ENCODE data around the gene SIM2.

The SIM2 gene

DNA sequence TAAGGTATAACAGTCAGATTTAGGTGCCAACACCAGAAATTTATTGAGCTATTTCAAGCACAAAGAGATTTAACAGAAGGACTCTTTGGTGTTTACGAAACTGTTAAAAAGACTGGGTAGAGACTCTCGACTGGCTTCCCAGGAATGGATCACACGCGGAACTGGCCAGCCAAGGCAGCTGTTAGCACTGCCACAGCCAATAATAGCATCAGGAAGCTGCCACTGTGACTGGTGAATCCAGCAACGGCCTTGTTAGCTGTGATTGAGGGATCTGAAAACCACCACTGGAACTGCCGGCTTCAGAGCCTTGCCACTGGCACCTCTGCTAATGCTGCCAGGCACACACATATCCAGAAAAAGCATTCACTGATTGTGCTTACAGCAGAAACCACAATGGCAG is 10.6 kb upstream of the SIM2 start:
- DNase-seq: no peak

DNA sequence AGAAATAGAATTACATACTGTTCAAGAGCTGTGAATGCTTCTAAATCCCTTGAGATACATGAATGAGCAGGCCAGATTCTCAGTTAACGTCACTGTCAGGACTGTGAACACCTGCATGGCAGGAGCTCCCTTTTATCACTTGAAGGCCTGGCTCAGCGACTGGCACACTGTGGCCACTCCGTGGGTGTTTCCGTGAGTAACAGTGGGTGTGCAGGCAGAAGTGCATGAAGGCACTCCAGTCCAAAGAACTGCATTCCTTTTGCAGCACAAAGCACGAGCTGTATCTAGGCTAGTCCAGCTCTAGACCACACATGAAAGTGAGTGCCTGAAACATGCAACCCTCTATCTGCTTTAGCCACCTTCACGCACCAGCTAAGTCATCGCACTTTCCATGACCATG is 9.6 kb upstream of the SIM2 start:
- no peak for DNase-seq

DNA sequence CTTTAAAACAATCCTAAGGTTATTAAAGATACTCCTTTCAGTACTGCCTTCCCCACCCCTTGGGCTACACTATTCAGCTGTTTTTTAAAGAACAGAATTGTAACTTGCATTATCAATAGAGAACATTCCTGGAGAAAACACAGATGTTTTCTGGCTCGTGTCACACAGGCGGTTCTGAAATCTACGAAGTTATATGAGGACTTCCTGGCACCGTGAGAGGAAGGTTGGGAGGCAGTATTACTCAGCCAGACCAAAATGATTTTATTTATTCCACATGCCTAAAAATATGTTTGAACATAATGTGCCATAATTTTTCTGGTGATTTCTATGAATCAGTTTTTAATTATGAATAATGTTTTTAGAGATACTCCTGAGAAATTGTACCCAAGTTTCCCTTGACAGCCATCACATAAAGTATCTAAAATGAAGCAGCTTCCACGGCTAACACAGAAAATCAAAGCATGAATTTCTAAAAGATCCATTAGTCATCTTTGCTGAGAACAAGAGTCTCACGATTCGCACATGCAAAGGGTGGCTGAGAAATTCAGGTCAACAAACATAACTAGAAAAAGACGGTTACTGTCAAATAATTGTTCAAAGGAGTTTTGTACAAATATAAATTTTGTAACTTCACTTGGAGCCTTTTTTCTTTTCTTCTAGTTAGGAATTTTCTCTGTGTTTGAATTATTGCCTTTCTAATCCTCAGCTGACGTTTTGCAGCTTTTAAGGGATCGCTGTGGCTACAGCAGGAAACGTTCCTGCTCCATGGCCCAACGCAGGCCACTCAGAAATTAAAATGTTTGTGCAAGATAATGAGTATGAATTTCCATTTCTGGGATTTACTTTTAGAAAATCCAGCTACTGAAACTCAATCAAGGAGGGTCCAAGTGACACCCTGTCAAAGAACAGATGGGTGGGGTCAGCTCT is 8.0 kb upstream of the SIM2 start:
- DNase-seq: no peak

DNA sequence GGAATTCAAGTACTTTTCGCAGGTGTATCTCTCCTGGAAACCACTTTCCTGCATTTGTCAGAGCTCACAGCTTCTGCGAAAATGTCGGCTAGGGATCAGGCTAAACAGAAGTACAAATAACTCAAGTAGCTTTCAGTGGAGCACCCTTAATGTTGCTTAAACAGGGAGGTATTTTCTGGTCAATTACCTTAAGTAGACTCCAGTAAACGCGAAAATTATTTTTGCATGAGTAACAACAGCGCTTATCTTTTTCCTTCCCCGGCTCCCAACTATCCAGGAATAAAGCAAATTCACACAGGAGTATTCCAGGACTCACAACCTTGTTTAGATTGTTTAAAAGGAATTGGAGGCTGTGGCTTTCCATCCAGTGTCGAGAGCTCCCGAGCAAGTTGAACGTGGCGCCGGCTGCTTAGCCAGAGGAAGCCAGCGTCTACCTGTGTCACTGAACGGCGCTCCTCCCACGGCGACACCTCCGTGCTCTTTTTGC is 7.3 kb upstream of the SIM2 start:
- DNase-seq: no peak

DNA sequence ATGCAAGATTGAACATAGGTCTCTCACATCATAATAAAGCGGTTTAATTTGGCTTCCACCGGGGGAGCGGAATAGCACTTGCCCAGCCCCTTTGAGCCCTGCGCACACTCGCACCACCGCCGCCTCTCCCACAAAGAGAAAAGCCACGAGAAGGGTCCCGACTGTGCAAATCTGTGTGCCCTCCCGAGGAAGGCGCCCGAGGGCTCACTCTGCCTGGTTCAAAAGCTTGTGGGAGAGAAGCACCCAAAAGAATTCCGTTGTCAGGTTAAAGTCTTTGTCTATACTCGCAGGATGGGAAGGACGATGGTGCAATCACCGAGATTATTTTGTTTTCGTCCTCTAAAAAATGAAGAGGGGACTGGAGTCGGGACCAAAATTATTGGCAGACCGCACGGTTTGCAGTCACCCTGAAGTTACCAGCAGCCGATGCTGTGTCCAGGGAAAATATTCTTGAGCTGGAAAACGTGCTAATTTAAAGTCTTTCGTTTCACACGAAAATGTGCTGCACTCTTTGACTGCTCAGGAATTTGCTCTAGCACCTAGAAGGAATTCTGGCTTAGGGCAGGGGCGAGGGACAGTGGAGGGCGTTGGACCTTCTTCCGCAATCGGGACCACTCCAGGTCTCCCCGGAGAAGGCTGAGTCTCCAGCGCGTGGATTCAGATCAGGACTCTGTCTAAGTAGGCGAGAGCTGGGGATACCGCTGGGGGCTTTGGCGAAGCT is 6.6 kb upstream of the SIM2 start:
- no peak for DNase-seq

DNA sequence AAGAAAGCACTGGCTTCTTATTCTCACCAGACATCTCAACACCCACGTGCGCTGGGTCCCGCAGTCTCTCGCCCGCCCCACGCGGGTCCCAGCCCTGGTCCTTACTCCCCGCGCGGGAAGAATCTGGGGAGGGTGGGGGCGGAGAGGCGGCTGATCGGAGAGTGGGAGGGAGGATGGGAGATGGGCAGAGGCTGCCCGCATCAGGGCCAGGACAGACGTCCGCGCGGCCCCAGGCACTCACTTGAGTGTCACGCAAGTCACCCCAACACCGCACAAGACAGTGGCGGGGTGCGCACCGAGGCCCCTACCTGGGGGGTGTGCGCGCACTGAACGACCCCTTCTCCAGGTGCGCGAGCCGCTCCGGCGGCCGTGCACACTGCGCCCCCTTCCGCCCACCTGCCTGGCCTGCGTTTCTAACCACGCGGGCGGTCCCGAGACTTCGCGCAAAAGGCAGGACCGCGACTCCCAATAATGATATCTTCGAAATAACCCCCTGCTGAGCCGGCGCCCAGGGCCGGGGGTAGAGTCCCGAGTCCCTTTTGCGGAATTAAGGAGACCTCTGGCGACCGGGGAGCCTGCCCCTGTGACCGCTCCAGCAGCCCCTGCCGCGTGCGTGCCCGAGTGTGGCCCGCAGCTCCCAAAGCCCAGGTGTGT is 6.0 kb upstream of the SIM2 start:
- DNase-seq: no peak

DNA sequence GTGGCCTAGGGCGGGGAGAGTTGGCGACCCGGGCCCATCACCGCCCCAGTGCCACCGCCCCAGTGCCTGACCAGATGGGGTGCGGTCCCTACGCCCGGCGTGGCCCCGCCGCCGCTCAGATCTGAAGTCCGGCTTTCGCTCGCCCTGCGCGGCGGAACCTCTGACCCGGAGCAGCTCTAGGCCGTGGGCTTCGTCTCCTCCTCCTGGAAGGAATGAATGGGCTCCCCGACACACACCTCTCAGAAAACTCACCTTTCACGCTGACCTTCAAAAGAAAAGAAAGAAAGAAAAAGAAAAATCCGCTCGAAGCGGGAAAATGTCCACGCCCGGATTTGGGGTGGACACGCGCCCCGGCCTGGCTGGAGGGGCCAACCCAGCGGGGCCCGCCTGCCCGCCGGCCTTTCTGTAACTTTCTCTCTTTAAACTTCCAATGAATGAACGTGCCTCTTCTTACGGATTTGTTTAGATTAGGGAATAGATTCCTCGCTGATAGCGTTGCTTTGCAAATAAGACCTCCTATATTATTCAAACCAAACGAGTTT is 5.4 kb upstream of the SIM2 start:
- DNase-seq: no peak

DNA sequence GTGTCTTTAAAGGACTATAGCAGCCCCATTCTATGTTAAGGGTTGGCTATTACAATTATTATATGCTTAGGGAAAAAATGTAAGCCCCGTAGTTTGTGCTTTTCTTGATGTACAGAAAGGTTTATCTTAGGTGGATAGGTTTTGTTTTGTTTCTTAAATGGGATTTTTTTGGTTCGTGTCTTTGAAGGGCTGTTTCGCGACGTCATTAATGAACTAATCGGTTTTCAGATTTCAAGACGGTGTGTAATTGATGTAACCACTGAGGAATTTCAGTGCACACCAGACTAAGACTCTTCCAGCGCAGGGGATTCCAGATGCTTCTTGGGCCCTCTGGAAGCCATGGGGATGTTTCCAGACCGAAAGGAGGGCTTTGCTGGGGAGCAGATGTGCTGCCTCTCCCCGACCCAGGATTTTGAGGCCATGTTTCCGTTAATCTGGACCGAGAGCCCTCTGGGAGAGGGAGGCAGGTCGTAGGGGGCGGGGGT is 4.8 kb upstream of the SIM2 start:
- no peak for DNase-seq

DNA sequence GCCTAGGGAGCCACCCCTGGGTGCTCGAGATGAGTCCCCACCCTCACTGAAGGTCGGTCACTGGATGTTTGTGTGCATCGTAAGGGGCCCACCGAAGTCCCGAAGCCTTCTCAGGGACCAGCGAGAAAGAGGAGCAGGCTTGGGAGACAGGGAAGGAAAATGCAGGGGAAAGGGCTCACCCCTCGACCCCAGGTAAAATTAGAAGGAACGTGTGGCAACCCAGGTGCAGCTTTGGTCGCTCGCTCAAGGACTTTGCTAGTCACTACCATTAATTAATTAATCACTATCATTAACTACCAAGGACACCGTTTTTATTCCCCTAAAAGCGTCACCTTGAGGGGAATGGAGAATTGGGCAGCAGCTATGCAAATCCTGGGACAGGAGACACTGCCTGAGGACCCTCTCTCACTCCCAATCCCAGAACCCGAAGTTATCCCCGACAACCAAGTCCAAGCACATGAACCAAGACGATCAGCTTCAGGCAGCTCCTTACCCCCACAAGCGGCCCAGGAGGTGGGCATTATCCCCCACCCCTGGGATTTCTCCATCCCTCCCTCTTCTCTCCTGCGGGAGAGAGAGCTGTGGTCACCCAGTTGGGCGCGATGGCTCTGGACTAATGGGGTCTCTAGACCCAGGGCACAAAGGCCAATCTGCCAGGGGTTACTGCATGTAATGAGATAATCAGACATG is 4.2 kb upstream of the SIM2 start:
- DNase-seq: no peak

DNA sequence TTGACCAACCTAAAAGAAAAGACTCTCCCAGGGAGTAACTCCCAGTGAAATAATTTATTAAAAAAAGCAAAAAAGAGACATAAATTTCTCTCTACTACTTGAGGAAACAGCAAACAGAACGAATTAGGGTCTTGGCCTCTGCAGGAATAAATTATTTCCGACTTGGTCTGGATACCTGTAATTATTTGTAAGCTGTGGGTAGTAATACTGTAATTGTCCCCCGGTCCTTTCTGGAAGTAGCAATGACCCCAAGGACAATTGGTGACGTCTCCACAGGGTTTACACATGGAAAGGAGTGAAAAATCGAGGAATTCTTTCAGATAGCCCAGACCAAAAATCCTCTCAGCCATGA is 3.7 kb upstream of the SIM2 start:
- no peak for DNase-seq

DNA sequence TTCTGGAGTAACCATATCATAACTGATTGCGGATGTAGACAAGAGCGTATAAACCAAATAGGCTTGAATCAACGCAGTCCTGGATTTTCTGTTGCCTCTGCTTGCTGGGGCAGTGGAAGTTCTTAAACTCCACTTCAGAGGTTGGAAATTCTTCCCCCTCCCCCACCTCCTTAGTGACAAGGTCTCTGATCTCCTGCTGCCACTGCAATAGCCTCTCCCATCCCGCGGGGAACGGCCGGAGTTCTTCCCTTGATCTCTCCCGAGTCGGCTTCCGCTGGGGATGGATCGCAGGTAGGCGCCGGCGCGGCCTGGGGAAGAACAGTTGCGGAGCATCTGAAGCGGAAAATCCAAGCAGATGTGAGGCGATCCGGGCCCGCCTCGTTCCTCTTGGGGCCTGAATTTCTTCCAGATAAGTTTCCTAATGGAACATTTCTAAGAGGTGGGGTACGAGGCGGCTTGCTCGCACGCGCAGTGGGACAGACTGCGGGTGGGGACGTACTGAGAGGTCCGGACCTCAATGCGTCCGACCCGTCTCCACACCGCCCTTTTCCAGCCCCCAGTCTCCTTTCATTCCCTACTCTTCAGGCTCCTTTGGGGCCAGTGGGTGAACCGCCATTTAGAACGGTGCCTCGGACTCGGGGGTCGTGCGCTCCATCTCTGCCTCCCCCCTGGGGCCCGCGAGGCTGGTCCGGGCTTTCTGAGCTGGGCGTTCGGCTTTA is 3.1 kb upstream of the SIM2 start:
- DNase-seq: no peak

DNA sequence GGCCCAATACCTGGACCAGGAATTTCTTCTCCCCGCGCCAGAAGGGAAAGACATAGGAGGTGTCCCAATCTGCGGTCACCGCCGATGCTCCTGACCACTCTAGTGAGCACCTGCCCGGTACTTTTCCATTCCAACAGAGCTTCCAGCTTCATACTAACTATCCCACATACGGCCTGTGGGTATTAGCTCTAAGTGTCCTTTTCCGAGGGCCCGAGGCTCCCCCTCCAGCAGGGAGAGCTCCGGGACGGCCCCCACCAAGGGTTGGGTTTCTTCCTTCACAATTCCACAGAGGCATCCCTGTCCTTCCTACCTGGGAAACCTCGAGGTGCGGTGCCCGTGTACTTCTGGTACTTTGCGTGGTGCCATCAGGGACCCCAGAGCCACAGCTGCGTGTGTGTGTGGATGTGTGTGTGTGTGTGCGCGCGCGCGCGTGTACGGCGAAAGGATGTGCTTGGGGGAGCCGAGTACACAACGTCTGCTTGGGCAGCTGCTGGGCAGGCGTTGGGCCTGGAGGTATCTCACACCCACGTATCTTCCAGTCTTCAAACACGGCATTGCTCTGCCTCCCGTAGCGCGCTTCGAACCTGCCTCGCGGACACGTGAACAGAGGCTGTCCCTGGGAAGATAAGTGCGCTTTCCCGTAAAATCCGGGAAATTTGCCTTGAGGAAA is 2.4 kb upstream of the SIM2 start:
- DNase-seq: no peak

DNA sequence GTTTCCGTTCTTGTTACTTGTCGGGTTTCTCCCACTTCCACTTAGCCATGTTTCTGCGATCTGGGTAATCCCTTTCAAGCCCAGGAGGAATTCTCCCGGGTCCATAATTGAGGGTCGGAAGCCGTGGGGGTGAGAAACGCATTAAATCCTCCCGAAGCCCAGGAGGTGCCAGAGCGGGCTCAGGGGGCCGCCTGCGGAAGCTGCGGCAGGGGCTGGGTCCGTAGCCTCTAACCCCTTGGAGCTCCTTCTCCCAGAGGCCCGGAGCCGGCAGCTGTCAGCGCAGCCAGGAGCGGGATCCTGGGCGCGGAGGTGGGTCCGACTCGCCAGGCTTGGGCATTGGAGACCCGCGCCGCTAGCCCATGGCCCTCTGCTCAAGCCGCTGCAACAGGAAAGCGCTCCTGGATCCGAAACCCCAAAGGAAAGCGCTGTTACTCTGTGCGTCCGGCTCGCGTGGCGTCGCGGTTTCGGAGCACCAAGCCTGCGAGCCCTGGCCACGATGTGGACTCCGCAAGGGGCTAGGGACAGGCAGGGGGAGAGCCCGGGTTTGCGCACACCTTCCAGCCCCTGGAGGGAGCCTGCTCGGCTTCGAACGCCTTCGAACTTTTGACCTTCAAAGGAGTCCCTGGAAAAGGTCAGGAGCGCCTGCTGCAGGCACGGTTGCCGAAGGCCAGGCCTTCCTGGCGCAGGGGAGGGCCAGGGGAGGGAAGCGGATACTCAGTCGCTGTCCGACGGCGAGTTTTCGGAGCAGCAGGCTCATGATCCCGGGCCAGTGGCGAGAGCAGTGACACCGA is 1.7 kb upstream of the SIM2 start:
- DNase-seq: no peak

DNA sequence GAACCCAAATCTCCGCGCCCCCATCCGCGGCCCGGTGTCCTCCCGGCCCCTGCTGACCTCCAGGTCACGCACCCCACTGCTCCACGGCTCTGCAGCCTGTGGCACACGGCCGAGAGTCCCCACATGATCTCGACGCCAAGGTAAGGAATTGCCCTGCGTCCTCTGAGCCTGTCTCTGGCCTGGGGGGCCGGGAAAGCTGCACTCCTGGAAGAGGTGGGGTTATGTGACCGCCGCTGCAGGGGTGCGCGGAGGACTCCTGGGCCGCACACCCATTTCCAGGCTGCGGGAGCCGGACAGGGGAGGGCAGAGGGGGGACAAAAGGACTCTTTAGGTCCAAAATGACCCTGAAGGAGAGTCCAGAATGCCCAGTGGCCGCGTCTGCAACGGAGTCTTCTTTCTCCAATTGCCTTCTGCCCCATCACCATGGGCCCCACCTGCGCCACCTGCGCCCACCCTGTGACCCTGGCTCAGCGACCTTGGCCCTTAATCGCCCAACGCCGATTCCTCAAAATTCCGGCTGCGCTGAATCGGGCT is 997 bp upstream of the SIM2 start:
- no peak for DNase-seq

DNA sequence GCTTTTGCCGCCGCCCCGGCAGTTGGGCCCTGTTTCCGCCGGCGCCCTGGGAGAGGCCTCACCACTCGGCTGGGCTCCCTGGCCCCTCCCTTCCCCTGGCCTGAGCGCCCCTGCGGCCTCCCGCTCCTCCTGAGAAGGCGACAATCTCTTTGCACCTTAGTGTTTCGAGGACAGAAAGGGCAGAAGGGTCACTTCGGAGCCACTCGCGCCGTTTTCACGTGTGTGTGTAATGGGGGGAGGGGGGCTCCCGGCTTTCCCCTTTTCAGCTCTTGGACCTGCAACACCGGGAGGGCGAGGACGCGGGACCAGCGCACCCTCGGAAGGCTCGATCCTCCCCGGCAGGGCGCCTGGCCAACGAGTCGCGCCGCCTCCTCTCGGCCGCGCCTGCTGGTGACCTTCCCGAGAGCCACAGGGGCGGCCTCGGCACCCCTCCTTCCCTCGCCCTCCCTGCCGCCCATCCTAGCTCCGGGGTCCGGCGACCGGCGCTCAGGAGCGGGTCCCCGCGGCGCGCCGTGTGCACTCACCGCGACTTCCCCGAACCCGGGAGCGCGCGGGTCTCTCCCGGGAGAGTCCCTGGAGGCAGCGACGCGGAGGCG is 432 bp upstream of the SIM2 start:
- DNase-seq: no peak

DNA sequence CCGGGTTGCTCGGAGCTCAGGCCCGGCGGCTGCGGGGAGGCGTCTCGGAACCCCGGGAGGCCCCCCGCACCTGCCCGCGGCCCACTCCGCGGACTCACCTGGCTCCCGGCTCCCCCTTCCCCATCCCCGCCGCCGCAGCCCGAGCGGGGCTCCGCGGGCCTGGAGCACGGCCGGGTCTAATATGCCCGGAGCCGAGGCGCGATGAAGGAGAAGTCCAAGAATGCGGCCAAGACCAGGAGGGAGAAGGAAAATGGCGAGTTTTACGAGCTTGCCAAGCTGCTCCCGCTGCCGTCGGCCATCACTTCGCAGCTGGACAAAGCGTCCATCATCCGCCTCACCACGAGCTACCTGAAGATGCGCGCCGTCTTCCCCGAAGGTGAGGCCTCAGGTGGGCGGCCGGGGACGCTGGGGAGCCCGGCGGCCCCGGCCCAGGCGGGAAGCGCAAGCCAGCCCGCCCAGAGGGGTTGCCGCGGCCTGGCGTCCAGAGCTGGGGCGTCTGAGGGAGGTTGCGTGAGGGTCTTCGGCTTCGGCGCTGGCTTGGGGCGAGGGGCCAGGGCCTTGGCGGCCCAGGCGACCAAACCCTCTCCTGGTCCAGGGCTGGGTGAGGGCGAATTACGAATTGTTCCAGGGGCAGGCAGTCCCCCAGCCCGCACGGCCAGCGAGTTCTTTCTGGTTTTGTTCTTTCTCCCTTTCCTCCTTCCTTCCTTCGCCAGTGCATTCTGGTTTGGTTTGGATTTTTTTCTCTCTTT is 805 bp downstream of the SIM2 start:
- DNase-seq: no peak

DNA sequence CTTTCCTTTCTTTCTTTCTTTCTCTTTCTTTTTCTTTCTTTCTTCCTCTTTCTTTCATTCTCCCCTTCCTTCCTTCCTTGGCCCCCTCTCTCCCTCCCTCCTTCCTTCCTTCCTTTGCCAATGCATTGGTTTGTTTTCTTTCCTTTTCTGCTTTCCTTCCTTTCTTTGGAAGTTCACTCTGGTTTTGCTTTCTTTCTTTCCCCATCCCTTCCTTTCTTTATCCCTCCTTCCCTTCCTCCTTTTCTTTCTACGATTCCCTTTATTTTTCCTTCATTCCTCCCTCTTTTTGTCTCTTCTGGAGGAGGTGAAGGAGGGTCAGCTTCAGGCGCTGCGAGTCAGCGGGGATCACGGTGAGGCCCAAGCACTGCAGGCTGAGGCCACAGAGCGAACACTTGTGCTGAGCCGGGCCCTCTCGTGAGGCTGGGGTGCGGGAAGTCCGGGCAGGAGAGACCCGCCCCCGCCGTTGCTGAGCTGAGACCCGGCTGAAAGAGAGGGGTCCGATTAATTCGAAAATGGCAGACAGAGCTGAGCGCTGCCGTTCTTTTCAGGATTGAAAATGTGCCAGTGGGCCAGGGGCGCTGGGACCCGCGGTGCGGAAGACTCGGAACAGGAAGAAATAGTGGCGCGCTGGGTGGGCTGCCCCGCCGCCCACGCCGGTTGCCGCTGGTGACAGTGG is 1.5 kb downstream of the SIM2 start:
- DNase-seq: no peak

DNA sequence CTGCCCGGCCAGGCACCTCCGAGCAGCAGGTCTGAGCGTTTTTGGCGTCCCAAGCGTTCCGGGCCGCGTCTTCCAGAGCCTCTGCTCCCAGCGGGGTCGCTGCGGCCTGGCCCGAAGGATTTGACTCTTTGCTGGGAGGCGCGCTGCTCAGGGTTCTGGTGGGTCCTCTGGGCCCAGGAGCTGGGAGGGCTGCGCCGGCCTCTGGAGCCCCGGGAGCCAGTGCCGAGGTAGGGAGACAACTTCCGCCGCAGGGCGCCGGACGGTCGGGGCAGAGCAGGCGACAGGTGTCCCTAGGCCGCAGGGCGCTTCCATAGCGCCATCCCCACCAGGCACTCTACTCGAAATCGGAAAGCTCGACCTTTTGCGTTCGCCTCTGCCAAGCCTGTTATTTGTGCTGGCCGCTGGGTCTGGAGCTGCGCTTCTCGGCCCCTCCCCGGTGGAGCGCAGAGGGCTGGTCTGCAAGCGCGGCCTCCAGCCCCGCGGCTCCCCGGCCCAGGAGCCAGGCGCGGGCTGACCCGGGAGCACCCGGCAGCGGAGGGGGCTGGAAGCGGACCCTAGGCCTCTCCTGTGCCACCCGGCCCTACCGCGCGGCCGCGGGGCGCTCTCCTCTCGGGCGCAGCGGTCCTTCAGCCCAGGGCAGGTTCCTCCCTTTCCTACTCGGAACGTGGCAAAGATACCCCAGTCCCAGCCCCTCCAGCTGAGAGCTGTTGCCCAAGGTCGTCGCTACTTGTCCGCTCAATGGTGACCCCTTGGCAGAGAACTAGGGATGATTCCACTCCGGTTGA is 2.2 kb downstream of the SIM2 start:
- DNase-seq: no peak

Data from activated CD4-positive, alpha-beta T cell treated with anti-CD3 and anti-CD28 coated beads, Interleukin-2, amount 50 U/mL, for 4 hours (primary cell).